Memory B cell (primary cell): ENCODE results near the gene INPPL1.
"Not testable (repeated sequence)": the region's sequence is repeated elsewhere in the genome, so short reads cannot be mapped to it uniquely, and the experiment has no call there.

Experiments used
- ATAC-seq: fragments of 150-1000 bp; cut with Tn5 transposase; 2 replicates; pipeline ENCODE4 v1.10.0; 2021; ENCODE audit warnings: low read depth, mild to moderate bottlenecking, moderate library complexity
- DNase-seq, 2 donors: peaks; one replicate each; pipeline ENCODE4 v3.0.0; 2022; ENCODE audit warnings: low spot score in 2 of 2
- H3K27ac Mint-ChIP-seq: one replicate; pipeline ENCODE4 v1.8.0; 2022; ENCODE audit warnings: mild to moderate bottlenecking, moderate library complexity, mixed read lengths
- H3K27me3 Mint-ChIP-seq: one replicate; pipeline ENCODE4 v1.8.0; 2022; ENCODE audit warnings: mixed read lengths
- H3K36me3 Mint-ChIP-seq: one replicate; pipeline ENCODE4 v1.8.0; 2022; ENCODE audit warnings: mild to moderate bottlenecking, mixed read lengths
- H3K4me1 Mint-ChIP-seq: one replicate; pipeline ENCODE4 v1.8.0; 2022; ENCODE audit warnings: mixed read lengths
- H3K4me3 Mint-ChIP-seq: one replicate; pipeline ENCODE4 v1.8.0; 2022; ENCODE audit warnings: mild to moderate bottlenecking, moderate library complexity, mixed read lengths
- H3K9me3 Mint-ChIP-seq: one replicate; pipeline ENCODE4 v1.8.0; 2022; ENCODE audit warnings: mixed read lengths

The INPPL1 gene

GRCh38 chr11:72253392-72253791 lies 28.8 kb downstream of the INPPL1 start:
- H3K27me3 Mint-ChIP-seq, result peaks cover 7% of the 10 kb centered on the region
- peaks cover 6% of the 10 kb centered on the region for H3K4me1 Mint-ChIP-seq
- no peak overlapping the region for H3K27ac Mint-ChIP-seq
- DNase-seq, result no peak
- no peak for ATAC-seq
- no peaks in the 10 kb centered on the region for H3K9me3 Mint-ChIP-seq
- H3K36me3 Mint-ChIP-seq, result no peaks in the 10 kb centered on the region
- H3K4me3 Mint-ChIP-seq, result no peak overlapping the region

DNA sequence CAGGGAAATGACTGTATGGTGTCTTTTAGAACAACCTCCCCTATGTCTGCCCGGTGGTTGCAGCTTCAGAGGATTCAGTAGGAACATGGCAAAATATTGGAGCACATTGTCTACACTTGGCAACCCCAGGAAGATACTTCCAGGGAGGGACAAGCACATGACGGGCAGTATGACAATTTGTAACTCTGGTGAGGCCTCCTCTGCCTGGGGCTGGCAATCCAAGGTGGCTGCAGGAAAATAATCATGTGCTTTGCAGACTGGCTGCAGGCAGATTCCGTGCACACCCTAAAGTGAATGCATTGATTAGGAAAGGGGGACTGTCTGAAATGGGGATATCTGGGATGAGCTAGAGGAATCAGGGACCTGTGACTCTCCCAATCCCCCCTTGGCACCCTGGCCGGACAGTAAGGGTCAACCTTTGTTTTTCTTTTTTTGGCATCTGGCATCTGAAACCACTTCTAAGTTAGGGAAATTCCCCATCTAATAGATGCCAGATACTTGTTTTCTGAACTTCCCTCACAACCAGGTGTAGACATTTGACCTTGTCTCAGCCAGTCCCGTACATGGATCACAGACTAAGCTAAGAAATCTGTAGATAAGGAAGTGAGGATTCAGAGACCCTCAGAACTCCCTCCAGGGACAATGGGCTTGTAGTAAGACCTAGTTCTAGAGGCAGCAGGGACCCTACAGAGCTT lies 29.9 kb downstream of the INPPL1 start:
- Mint-ChIP-seq H3K36me3 (no peaks in the 10 kb centered on the region), H3K4me1 (peaks cover 6% of the 10 kb centered on the region), H3K27me3 (peaks cover 7% of the 10 kb centered on the region), H3K27ac (no peak overlapping the region), H3K4me3 (no peak overlapping the region), H3K9me3 (no peaks in the 10 kb centered on the region)
- ATAC-seq (peak; percentile 50), DNase-seq (no peak)

DNA sequence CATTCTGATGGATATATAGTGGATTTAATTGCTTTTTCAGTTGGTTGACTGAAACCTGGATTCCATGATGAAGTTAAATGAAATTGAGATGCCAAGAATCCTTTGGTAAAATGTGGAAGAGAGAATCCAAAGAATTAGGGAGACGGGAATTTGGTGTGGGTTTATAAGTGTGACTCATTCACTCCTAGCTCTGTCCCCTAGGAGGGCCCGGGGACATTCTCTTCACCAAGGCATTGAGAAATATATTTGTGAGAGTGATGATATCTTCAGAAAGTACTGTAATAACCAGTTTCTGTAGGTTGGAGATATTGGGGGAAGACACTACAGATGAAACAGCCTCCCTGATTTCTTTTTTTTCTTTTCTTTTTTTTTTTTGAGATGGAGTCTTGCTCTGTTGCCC lies 33.0 kb downstream of the INPPL1 start:
- no peak for DNase-seq
- Mint-ChIP-seq H3K27me3 (peaks cover 9% of the 10 kb centered on the region), H3K27ac (no peak overlapping the region), H3K9me3 (no peaks in the 10 kb centered on the region), H3K4me3 (no peak overlapping the region), H3K4me1 (peaks cover 6% of the 10 kb centered on the region), H3K36me3 (no peaks in the 10 kb centered on the region)
- no peak for ATAC-seq

- no peak overlapping the region for H3K27ac Mint-ChIP-seq
- ATAC-seq, result no peak
- no peak for DNase-seq
- H3K4me1 Mint-ChIP-seq, result peaks cover 6% of the 10 kb centered on the region
- peaks cover 18% of the 10 kb centered on the region for H3K27me3 Mint-ChIP-seq
- H3K4me3 Mint-ChIP-seq, result no peak overlapping the region
- H3K36me3 Mint-ChIP-seq, result no peaks in the 10 kb centered on the region
- H3K9me3 Mint-ChIP-seq, result no peaks in the 10 kb centered on the region
Observed at GRCh38 chr11:72259490-72259889, 34.9 kb downstream of the INPPL1 start.

DNA sequence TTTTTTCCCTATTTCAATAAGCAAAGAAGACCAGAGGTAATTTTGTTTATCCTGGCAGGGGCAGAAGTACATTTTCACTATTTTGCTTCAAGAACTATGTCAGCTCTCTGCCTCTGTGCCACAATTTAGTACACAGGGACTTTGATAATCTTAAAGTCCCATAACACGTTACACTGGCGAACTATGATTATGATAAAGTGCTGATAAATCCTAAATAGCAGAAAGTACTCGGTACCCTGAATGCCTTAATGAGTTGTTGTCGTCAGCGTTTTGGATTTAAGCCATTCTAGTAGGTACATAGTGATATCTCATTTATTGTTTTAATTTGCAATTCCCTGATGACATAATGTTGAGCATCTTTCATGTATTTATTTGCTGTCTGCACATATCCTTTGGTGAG lies 36.0 kb downstream of the INPPL1 start:
- H3K9me3 Mint-ChIP-seq, result no peaks in the 10 kb centered on the region
- H3K27me3 Mint-ChIP-seq, result peaks cover 16% of the 10 kb centered on the region
- DNase-seq, result no peak
- H3K4me1 Mint-ChIP-seq, result no peaks in the 10 kb centered on the region
- H3K36me3 Mint-ChIP-seq, result no peaks in the 10 kb centered on the region
- H3K4me3 Mint-ChIP-seq, result no peak overlapping the region
- H3K27ac Mint-ChIP-seq, result no peak overlapping the region
- no peak for ATAC-seq

DNA sequence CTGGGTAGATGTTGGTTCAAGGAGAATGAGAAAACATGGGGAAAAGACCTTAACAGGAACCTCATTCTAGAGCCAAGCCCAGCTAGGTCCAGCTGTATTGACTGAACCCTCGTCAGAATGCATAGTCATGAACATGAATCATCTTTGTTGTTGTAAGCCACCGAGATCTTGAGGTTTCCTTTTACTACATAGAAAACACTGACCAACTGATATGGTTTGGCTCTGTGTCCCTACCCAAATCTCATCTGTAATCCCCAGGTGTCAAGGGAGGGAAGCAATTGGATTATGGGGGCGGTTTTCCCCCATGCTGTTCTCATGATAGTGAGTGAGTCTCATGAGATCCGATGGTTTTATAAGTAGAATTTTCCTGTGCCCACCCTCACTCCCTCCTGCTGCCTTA lies 38.8 kb downstream of the INPPL1 start:
- no peak overlapping the region for H3K27ac Mint-ChIP-seq
- H3K36me3 Mint-ChIP-seq, result no peaks in the 10 kb centered on the region
- H3K9me3 Mint-ChIP-seq, result no peaks in the 10 kb centered on the region
- DNase-seq, result no peak
- H3K27me3 Mint-ChIP-seq, result peaks cover 21% of the 10 kb centered on the region
- H3K4me1 Mint-ChIP-seq, result no peaks in the 10 kb centered on the region
- no peak overlapping the region for H3K4me3 Mint-ChIP-seq
- ATAC-seq, result no peak

DNA sequence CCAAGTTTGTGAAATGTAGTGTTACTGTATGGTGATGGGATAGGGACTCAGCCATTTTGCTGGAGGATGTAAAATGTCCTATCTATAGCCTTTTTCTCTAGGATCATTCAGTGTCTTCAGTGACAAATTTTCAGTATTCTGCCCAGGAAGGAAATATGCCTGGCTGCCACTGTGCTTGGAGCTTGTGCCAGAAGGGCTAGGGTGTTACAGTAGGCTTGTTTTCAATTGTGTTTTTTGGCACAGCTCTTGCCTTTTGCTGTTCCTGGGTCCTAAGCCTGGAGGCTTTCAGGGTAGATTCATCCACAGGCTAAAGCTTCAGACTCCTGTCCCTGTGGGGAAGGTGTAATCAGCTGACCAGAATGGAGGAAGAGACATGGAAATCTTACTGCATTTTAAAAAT lies 41.4 kb downstream of the INPPL1 start:
- no peak overlapping the region for H3K27ac Mint-ChIP-seq
- no peaks in the 10 kb centered on the region for H3K9me3 Mint-ChIP-seq
- H3K27me3 Mint-ChIP-seq, result peaks cover 24% of the 10 kb centered on the region

DNA sequence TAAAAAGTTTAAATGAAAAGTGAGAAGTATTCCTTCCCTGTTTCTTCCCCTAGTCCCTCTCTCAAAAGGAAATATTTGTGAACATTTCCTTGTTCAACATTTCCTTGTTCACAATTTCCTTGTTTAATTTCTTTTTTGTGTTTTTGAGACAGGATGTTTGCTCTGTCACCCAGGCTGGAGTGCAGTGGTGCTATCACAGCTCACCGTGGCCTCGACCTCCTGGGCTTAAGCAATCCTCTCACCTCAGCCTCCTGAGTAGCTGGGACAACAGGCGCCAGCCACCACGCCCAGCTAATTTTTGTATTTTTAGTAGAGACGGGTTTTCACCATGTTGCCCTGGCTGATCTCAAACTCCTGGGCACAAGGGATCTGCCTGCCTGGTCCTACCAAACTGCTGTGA lies 42.4 kb downstream of the INPPL1 start:
- H3K27me3 Mint-ChIP-seq, result peaks cover 24% of the 10 kb centered on the region
- H3K36me3 Mint-ChIP-seq, H3K4me1 Mint-ChIP-seq, H3K9me3 Mint-ChIP-seq, DNase-seq, H3K27ac Mint-ChIP-seq, H3K4me3 Mint-ChIP-seq, ATAC-seq: not testable (repeated sequence)

More for the DNA sequence above, 41.4 kb downstream of the INPPL1 start:
- no peaks in the 10 kb centered on the region for H3K36me3 Mint-ChIP-seq
- ATAC-seq, result no peak
- no peak overlapping the region for H3K4me3 Mint-ChIP-seq
- no peak for DNase-seq
- peaks cover 2% of the 10 kb centered on the region for H3K4me1 Mint-ChIP-seq

DNA sequence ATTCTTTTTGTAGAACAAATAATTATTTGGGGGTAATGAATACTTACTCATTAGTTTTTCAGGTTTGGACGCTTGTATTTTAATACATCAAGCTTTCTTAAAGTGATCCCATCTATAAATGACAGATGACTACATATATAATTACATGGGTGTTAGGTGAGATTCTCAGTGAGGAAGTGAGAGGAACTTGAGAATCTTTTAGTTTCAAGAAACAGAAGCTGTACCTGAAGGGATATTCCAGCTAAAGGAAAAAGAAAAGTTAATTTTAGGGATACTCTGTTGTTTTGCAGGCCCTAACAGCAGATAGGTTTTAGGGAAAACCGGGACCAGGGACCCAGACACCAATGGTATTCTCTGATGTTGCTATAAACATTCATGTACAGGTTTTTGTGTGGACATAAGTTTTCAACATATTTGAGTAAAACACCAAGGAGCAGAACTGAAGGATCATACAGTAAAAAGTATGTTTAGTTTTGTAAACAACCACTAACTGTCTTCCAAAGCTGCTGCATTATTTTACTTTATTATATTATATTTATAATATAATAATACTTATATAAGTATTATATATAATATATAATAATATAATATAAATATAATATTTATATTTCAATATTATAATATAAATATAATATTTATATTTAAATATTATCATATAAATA lies 43.5 kb downstream of the INPPL1 start:
- Mint-ChIP-seq H3K9me3 (no peaks in the 10 kb centered on the region), H3K4me3 (no peak overlapping the region), H3K4me1 (peaks cover 2% of the 10 kb centered on the region), H3K27ac (no peak overlapping the region), H3K27me3 (peaks cover 17% of the 10 kb centered on the region), H3K36me3 (no peaks in the 10 kb centered on the region)
- DNase-seq (no peak), ATAC-seq (no peak)

GRCh38 chr11:72271980-72272379 lies 47.4 kb downstream of the INPPL1 start:
- Mint-ChIP-seq H3K9me3 (no peaks in the 10 kb centered on the region), H3K27me3 (peaks cover 10% of the 10 kb centered on the region), H3K4me3 (no peak overlapping the region), H3K36me3 (no peaks in the 10 kb centered on the region), H3K27ac (no peak overlapping the region), H3K4me1 (peaks cover 2% of the 10 kb centered on the region)
- DNase-seq (no peak), ATAC-seq (no peak)

DNA sequence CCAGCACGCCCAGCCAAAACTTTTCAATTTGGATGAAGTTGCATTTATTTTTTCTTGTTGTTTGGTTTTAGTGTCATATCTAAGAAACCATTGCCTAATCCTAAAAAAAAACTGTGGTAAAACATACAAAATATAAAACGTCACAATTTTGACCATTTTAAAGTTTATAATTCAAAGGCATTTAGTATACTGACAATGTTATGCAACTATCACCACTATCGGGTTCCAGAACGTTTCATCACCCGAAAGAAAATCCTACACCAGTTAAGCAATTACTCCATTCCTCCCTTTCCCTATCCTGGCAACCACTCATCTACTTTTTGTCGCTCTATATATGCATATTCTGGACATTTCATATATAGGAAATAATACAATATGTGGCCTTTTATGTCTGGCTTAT lies 49.9 kb downstream of the INPPL1 start:
- Mint-ChIP-seq H3K36me3 (no peaks in the 10 kb centered on the region), H3K27ac (no peak overlapping the region), H3K27me3 (peaks cover 7% of the 10 kb centered on the region), H3K4me1 (peaks cover 2% of the 10 kb centered on the region), H3K9me3 (no peaks in the 10 kb centered on the region), H3K4me3 (no peak overlapping the region)
- DNase-seq (no peak), ATAC-seq (no peak)

DNA sequence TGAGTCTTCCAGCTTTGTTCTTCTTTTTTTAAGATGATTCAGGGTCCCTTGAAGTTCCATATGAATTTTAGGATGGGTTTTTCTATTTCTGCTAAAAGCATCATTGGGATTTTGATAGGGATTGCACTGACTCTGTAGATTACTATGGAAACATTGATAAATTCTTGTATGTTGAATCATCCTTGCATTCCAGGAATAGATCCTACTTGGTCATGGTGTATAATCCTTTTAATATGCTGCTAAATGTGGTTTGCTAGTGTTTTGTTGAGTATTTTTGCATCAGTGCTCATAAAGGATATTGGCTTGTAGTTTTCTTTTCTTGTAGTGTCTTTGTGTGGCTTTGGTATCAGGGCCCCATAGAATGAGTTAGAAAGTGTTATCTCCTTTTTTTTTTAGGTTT lies 54.3 kb downstream of the INPPL1 start:
- Mint-ChIP-seq H3K4me1 (no peaks in the 10 kb centered on the region), H3K9me3 (peaks cover 2% of the 10 kb centered on the region), H3K27ac (no peak overlapping the region), H3K4me3 (no peak overlapping the region), H3K36me3 (peaks cover 2% of the 10 kb centered on the region), H3K27me3 (peaks cover 14% of the 10 kb centered on the region)
- no peak for DNase-seq
- ATAC-seq, result no peak

- Mint-ChIP-seq H3K4me3 (no peak overlapping the region), H3K27ac (no peak overlapping the region)
- no peak for ATAC-seq
Observed at GRCh38 chr11:72280037-72280436, 55.5 kb downstream of the INPPL1 start.

DNA sequence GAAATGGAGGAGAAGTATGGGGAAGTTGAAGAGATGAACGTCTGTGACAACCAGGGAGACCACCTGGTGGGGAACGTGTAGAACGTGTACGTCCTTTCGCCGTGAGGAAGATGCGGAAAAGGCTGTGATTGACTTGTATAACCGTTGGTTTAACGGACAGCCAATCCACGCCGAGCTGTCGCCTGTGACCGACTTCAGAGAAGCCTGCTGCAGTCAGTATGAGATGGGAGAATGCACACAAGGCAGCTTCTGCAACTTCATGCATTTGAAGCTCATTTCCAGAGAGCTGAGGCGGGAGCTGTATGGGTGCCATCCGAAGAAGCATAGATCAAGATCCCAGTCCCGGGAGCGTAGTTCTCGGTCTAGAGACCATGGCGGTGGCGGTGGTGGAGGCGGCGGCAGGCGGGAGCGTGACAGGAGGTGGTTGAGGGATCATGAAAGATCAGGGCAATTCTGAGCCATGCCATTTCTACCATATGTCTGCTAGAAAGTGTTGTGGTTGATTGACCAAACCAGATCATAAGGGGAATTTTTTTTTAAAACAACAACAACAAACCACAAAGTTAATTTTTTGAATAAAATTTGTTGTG lies 56.3 kb downstream of the INPPL1 start:
- peaks cover 16% of the 10 kb centered on the region for H3K27me3 Mint-ChIP-seq
- H3K4me3 Mint-ChIP-seq, result no peak overlapping the region
- ATAC-seq (no peak), DNase-seq (no peak)
- H3K27ac Mint-ChIP-seq, result no peak overlapping the region
- H3K36me3 Mint-ChIP-seq, result peaks cover 2% of the 10 kb centered on the region
- peaks cover 2% of the 10 kb centered on the region for H3K9me3 Mint-ChIP-seq
- H3K4me1 Mint-ChIP-seq, result no peaks in the 10 kb centered on the region

More at GRCh38 chr11:72280037-72280436, 55.5 kb downstream of the INPPL1 start:
- Mint-ChIP-seq H3K36me3 (peaks cover 2% of the 10 kb centered on the region), H3K27me3 (peaks cover 15% of the 10 kb centered on the region), H3K4me1 (no peaks in the 10 kb centered on the region), H3K9me3 (peaks cover 2% of the 10 kb centered on the region)
- DNase-seq, result no peak
